ENCODE measurements around the gene P2RY11.

GRCh38 chr19:10143681-10144080, 32.2 kb downstream of the P2RY11 start:
- TF ChIP-seq RAD21 (IDR thresholded peaks at IDR 0.05) (no peak), JUND (IDR thresholded peaks at IDR 0.05) (no peak), SP1 (IDR thresholded peaks at IDR 0.05) (no peak), YY1 (IDR thresholded peaks at IDR 0.05) (no peak), GABPA (IDR thresholded peaks at IDR 0.05 in 1 of 2, conservative IDR thresholded peaks at IDR 0.05 in 1 of 2) (no peak), ZBTB33 (IDR thresholded peaks at IDR 0.05) (no peak), TAF1 (conservative IDR thresholded peaks at IDR 0.05) (no peak)
- TF ChIP-seq, protein P1, sequence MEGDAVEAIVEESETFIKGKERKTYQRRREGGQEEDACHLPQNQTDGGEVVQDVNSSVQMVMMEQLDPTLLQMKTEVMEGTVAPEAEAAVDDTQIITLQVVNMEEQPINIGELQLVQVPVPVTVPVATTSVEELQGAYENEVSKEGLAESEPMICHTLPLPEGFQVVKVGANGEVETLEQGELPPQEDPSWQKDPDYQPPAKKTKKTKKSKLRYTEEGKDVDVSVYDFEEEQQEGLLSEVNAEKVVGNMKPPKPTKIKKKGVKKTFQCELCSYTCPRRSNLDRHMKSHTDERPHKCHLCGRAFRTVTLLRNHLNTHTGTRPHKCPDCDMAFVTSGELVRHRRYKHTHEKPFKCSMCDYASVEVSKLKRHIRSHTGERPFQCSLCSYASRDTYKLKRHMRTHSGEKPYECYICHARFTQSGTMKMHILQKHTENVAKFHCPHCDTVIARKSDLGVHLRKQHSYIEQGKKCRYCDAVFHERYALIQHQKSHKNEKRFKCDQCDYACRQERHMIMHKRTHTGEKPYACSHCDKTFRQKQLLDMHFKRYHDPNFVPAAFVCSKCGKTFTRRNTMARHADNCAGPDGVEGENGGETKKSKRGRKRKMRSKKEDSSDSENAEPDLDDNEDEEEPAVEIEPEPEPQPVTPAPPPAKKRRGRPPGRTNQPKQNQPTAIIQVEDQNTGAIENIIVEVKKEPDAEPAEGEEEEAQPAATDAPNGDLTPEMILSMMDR (IDR thresholded peaks at IDR 0.05; ENCODE audit: low read depth, low read length, missing input control), result no peak
- TF ChIP-seq, protein P2, sequence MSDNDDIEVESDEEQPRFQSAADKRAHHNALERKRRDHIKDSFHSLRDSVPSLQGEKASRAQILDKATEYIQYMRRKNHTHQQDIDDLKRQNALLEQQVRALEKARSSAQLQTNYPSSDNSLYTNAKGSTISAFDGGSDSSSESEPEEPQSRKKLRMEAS (IDR thresholded peaks at IDR 0.05), result no peak
- TF ChIP-seq, protein P3, sequence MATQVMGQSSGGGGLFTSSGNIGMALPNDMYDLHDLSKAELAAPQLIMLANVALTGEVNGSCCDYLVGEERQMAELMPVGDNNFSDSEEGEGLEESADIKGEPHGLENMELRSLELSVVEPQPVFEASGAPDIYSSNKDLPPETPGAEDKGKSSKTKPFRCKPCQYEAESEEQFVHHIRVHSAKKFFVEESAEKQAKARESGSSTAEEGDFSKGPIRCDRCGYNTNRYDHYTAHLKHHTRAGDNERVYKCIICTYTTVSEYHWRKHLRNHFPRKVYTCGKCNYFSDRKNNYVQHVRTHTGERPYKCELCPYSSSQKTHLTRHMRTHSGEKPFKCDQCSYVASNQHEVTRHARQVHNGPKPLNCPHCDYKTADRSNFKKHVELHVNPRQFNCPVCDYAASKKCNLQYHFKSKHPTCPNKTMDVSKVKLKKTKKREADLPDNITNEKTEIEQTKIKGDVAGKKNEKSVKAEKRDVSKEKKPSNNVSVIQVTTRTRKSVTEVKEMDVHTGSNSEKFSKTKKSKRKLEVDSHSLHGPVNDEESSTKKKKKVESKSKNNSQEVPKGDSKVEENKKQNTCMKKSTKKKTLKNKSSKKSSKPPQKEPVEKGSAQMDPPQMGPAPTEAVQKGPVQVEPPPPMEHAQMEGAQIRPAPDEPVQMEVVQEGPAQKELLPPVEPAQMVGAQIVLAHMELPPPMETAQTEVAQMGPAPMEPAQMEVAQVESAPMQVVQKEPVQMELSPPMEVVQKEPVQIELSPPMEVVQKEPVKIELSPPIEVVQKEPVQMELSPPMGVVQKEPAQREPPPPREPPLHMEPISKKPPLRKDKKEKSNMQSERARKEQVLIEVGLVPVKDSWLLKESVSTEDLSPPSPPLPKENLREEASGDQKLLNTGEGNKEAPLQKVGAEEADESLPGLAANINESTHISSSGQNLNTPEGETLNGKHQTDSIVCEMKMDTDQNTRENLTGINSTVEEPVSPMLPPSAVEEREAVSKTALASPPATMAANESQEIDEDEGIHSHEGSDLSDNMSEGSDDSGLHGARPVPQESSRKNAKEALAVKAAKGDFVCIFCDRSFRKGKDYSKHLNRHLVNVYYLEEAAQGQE (IDR thresholded peaks at IDR 0.05), result no peak

All from liver (tissue), 3 donors.